Measurements from ENCODE around the gene TRPM5. TPM values are rescaled to one million over a fixed set of nuclear protein-coding genes. Genes with fewer than 3 reads are reported as not detected.

TRPM5 gene
- total and polyA plus RNA-seq, 7 donors = 0.60 to 2.8 TPM; not detected in 5

DNA sequence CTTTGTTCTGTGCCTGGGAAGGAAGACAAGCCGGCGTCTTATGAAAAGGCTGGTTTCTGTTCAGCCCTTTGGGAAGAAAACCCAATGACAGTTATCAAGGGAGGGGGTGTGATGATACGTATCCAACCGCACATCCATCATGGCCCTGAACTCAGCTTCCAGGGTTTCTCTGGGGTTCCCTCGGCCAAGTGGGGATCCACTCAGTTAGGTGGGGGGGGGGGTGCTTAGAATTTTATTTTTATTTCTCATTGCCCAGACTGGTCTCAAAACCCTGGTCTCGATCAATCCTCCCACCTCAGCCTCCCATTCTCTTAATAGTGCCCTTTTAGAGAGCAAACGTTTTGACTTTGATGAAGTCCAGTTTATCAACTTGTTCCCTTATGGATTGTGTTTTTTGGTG is 26.2 kb upstream of the TRPM5 start:
- H3K9me3 ChIP-seq = no peaks in the 10 kb centered on the region
- no peak for DNase-seq
- no peaks in the 10 kb centered on the region for H3K36me3 ChIP-seq
- intact Hi-C loops (cut with DNase I) = no loop called here
- no peaks in the 10 kb centered on the region for H3K4me1 ChIP-seq
- peaks cover 0 to 24% (median 8%) of the 10 kb centered on the region in 3 donors for H3K27me3 ChIP-seq
- no peak overlapping the region for H3K4me3 ChIP-seq
- no peak overlapping the region for H3K27ac ChIP-seq
- TF ChIP-seq EP300 (IDR thresholded peaks at IDR 0.05) = no peak
- TF ChIP-seq, protein P1, sequence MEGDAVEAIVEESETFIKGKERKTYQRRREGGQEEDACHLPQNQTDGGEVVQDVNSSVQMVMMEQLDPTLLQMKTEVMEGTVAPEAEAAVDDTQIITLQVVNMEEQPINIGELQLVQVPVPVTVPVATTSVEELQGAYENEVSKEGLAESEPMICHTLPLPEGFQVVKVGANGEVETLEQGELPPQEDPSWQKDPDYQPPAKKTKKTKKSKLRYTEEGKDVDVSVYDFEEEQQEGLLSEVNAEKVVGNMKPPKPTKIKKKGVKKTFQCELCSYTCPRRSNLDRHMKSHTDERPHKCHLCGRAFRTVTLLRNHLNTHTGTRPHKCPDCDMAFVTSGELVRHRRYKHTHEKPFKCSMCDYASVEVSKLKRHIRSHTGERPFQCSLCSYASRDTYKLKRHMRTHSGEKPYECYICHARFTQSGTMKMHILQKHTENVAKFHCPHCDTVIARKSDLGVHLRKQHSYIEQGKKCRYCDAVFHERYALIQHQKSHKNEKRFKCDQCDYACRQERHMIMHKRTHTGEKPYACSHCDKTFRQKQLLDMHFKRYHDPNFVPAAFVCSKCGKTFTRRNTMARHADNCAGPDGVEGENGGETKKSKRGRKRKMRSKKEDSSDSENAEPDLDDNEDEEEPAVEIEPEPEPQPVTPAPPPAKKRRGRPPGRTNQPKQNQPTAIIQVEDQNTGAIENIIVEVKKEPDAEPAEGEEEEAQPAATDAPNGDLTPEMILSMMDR (IDR thresholded peaks at IDR 0.05) = no peak
- no peak for TF ChIP-seq POLR2AphosphoS5 (IDR thresholded peaks at IDR 0.05)
- TF ChIP-seq POLR2A (IDR thresholded peaks at IDR 0.05) = no peak
- 90% methylated on average over 7 of the region's 7 CpGs for WGBS, 2 donors

DNA sequence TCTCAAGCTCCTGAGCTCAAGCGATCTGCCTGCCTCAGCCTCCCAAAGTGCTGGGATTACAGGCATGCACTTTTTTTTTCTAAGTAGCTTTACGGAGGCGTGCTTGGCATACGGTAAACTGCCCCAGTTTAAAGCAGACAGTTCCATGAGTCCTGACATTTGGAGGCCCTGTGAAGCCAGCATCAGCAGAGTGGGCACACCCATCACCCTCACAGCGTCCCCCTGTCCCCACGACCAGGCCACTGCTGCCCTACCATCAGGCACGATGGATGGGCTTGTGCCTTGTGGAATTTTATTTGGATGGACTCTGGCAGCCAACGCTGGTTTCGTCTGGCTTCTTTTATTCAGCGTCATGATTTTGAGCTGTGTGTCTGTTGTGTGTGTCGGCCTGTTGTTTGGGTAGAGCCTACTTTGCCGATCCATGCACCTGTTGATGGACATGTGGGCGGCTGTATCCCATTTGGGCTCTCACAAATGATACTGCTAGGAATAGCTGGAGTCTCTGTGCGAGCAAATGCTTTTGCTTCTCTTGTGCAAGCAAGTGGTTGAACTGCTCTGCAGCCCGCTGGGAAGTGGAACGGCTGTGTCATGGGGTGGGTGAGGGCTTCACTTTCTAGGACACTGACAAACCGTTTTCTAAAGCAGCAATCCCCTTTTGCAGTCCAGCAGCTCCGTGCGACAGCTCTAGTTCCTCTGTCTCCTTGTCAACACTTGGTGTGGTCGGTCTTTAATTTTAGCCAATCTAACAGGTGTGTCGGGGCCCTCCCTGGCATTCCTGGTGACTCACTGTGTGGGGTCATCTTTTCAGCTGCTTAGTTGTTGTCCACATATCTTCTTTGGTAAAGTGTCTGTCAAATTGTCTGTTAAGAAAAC is 24.3 kb upstream of the TRPM5 start:
- WGBS, 2 donors = 88 to 91% methylated on average over 21 of the region's 21 CpGs
- peak; percentile 46 for DNase-seq
- Histone ChIP-seq H3K4me1 (no peaks in the 10 kb centered on the region), H3K36me3 (no peaks in the 10 kb centered on the region), H3K27ac (no peak overlapping the region), H3K4me3 (no peak overlapping the region), H3K27me3 (peaks cover 0 to 19% (median 6%) of the 10 kb centered on the region in 3 donors), H3K9me3 (no peaks in the 10 kb centered on the region)
- TF ChIP-seq EP300 (IDR thresholded peaks at IDR 0.05) = no peak
- no peak for TF ChIP-seq POLR2AphosphoS5 (IDR thresholded peaks at IDR 0.05)
- no peak for TF ChIP-seq POLR2A (IDR thresholded peaks at IDR 0.05)
- TF ChIP-seq, protein P1 (IDR thresholded peaks at IDR 0.05) = no peak
- intact Hi-C loops (cut with DNase I) = no loop called here

DNA sequence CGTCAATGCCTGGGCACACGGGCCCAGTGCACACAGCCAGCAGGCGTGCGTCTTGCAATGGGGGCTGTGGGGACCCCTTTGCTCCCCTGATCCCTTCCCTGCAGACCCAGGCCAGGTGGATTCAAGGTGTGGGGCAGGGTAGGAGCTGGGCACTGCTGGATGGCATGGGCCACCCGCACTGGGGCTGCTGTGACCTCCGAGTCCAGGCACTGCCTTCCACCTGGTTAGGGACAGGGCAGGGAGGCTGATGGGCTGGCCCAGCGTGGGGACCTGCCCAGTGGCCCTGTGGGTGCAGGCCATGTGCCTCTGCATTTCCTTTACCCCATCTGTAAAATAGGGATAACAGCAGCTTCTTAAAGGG is 23.4 kb upstream of the TRPM5 start:
- Histone ChIP-seq H3K4me1 (no peaks in the 10 kb centered on the region), H3K9me3 (no peaks in the 10 kb centered on the region), H3K36me3 (no peaks in the 10 kb centered on the region), H3K4me3 (no peak overlapping the region), H3K27me3 (peaks cover 0 to 11% (median 0%) of the 10 kb centered on the region in 3 donors), H3K27ac (no peak overlapping the region)
- no peak for DNase-seq
- 83 to 89% methylated on average over 7 of the region's 7 CpGs for WGBS, 2 donors
- intact Hi-C loops (cut with DNase I) = no loop called here
- TF ChIP-seq POLR2A (IDR thresholded peaks at IDR 0.05) = no peak
- no peak for TF ChIP-seq EP300 (IDR thresholded peaks at IDR 0.05)

DNA sequence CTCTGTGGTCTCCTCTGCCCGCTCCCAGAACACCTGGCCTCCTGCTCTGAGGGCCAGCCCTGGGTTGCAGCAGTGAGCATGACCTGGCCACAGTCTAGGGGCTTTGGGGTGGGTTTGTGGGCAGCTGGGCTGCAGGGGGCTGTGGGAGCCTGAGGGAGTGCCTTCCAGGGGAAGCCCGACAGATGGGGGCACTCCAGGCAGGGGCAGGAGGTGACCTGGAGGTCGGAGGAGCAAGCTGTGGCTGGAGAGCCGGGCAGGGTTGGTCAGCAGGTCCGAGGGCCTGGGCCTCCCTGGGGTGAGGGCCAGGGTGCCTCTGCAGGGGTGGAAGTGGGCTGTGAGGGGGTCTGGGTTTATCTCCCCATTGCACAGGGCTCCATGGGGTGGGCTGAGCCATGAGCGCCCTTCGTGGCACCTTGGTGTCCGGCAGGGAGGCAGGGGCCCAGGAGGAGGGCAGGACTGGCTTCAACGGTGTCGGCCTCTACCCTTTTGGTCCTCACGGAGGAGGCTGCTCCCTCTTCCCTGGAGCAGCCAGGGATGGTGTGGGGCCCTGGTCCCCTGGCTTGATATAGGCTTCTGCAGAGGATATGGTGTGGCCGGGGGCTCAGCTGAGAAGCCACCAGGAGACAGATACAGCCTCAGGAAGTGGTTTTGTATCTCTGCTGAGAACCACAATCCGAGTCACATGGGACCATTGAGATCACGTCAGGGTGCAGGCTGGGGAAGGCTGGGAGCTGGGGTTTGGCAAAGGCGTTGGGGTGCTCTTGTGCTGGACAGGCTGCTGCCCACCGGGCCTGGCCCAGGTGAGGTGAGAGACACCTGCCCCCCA is 22.8 kb upstream of the TRPM5 start:
- Histone ChIP-seq H3K9me3 (no peaks in the 10 kb centered on the region), H3K27me3 (peaks cover 0 to 8% (median 0%) of the 10 kb centered on the region in 3 donors), H3K27ac (no peak overlapping the region), H3K4me3 (no peak overlapping the region), H3K4me1 (no peaks in the 10 kb centered on the region), H3K36me3 (no peaks in the 10 kb centered on the region)
- TF ChIP-seq EP300 (IDR thresholded peaks at IDR 0.05) = no peak
- no peak for TF ChIP-seq POLR2A (IDR thresholded peaks at IDR 0.05)
- TF ChIP-seq, protein P1 (IDR thresholded peaks at IDR 0.05) = no peak
- TF ChIP-seq POLR2AphosphoS5 (IDR thresholded peaks at IDR 0.05) = no peak
- intact Hi-C loops (cut with DNase I) = no loop called here
- WGBS, 2 donors = 61 to 84% methylated on average over 16 of the region's 16 CpGs
- peak; percentile 59 for DNase-seq

Measured in sigmoid colon (tissue), 7 donors.